Measurements from ENCODE around the gene CHRNA9. TPM values are rescaled to one million over a fixed set of nuclear protein-coding genes. Genes with fewer than 3 reads are reported as not detected.

CHRNA9 gene
- total RNA-seq, 1 donor from 2014 or later = not detected

DNA sequence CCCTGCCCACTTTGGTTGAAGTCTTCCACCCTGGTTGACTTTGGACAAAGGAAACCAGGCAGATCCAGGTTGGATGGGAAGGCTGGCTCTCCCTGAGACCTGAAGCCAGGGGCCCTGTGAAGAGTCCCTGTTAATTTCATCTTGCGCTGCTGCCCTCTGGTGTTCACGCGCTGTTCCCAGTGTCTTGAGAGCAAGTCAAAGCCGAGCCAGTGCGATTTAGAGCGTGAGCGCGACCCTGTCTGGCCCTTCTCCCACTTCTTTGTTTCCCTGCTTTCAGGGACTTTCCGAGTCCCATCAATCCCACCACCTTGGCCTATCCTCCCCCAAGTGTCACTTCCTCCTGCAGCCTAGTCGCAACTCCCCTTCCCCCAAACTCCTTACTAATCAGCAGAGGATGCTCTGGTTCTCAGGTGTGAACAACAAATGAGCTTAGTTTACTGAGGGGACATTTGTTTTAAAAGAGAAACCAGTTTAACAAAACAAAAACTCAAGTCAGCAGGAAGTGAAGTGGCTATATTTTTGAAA, 25.8 kb upstream of the CHRNA9 start:
- DNase-seq (ENCODE audit: low read depth in 2 of 2) = peak; percentile 65 to 84

DNA sequence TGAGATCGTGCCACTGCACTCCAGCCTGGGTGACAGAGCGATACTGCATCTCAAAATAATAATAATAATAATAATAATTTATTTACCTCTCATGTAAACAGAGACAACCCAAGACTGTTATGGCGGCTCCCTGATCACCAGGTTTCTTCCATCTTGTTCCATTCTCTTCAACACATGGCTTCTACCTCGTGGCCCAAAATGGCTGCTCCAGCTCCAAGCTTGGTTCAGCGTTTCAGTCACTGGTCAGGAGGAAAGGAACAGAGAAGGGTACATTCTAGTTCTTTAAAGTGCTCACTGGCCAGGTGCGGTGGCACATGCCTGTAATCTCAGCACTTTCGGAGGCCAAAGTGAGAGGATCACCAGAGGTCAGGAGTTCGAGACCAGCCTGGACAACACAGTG, 24.9 kb upstream of the CHRNA9 start:
- DNase-seq (ENCODE audit: low read depth in 2 of 2) = no peak

DNA sequence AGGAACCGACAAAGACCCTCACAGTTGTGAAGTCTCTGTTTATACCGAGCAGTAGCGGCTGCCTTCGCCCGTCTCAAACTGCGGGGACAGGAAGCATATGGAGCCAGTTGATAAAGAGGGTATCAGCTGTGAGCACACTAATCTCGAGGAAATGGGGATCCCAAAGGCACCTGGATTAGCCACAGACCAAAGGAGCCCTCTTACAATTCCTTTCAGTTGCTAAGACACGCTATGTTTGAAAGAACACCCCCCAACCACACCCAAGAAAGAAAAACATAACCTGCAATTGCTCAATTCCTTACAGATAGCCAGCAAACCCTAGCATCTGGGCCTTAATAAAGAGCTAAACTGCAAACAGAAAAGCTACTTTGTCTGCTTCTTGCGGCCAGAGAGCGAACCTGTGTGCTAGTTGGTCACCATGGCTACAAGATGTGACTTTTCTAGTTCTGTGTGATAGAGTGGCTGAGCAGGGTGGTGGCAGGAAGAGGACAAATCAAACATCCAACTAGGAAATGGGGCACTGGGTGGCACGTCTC, 23.3 kb upstream of the CHRNA9 start:
- DNase-seq (ENCODE audit: low read depth in 2 of 2) = peak in 1 of 2 donors; percentile 85

DNA sequence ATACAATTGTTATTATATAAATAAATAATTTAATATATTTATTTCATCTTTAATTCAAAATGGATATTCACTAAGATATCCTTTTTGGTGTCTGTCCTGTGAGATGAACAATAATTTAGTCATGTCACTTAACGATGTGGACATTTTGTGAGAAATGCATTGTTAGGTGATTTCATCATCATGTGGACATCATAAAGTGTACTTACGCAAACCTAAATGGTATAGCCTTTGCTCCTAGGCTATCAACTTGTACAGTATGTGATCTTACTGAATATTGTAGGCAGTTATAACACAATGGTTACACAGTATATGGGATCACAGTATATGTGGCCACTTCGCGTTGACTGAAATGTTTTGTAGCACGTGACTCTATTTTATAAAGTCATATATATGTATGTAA, 20.2 kb upstream of the CHRNA9 start:
- no peak for DNase-seq (ENCODE audit: low read depth in 2 of 2)

DNA sequence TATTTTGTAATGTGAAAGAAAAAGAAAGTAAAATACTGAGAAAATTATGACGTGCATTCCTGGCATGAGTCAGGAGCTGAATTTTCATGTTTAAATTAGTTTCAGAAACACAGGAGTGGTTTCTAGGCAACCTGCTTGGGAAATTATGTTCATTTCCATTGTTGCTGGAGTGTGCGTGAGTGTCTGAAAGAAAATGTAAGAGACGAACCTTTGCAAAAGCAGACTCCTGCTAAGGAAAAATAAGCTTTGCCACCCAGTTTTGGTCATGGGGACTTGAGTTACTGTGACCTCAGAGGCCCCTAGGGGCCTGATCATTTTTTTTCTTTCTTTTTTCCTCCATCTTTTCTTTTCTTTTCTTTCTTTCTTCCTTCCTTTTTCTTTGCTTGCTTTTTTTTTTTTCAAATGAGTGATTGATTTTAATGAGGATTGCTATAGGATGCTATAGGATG, 18.8 kb upstream of the CHRNA9 start:
- peak; percentile 90 to 93 for DNase-seq (ENCODE audit: low read depth in 2 of 2)

DNA sequence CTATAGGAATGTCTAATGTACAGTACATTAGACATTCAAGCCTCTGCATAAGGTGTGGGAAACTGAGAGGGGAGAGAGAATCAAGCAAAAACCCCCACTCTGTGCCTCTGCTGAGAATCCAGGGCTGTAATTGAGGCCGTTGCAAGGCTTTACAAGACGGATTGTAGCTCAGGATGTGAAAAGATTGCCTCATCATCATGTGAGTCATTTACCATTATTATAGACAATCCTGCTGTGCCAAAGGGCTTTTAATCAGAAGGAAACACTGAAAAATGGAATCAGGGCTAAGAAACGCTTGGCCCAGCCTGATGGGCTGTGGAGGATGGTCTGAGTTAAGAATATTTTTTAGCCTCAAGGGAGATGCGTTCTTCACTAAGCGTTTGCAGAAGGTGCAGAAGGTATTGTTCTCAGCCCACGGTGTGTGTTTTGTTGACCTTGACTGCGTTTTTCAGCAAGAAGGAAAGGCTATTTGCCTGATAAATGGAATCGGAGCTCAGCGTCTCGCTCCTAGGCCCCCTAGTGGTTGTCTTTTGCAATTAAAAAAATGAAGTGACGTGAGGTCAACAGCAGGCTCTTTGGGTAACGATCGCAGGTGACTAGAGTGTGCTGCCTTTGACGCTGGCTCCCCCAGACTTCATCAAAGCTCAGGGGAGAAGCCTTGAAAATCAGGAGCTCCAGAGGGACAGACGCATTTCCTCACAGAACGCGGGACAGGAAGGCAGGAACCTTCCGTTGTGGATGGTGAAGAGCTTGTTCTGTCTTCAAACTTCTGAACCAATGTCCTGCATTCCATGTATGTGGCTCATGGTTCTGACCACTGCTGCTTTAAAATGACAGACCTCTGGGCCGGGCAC, 18.1 kb upstream of the CHRNA9 start:
- DNase-seq (ENCODE audit: low read depth in 2 of 2) = peak; percentile 79 to 95

DNA sequence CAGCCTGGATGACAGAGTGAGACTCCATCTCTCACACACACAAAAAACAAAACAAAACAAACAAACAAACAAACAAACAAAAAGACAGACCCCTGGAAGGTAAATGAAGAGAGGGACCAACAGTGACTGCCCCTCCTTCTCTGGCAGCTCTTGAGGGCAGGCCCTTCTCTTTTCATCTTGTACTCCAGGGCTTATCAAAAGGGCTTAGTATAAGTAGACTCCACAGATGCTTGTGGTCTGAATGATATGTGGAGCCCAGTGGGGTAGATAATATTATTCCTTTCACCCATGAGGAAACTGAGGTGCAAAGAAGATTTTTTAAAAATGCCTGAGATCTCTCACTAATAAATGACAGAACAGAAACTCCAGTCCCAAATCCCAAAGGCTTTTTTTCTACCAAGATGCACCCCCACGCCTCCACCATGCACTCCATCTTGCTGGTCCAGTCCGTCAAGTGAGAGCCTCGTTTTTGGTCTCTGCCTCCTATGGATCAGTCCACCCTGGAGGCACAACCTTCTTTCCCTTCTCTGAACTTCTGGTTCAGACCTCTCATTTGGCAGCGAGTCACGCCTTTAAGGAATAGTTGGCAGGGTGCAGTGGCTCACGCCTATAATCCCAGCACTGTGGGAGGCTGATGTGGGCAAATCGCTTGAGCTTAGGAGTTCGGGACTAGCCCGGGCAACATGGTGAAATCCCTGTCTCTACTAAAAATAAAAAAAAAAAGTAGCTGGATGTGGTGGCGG, 17.0 kb upstream of the CHRNA9 start:
- DNase-seq (ENCODE audit: low read depth in 2 of 2) = no peak

DNA sequence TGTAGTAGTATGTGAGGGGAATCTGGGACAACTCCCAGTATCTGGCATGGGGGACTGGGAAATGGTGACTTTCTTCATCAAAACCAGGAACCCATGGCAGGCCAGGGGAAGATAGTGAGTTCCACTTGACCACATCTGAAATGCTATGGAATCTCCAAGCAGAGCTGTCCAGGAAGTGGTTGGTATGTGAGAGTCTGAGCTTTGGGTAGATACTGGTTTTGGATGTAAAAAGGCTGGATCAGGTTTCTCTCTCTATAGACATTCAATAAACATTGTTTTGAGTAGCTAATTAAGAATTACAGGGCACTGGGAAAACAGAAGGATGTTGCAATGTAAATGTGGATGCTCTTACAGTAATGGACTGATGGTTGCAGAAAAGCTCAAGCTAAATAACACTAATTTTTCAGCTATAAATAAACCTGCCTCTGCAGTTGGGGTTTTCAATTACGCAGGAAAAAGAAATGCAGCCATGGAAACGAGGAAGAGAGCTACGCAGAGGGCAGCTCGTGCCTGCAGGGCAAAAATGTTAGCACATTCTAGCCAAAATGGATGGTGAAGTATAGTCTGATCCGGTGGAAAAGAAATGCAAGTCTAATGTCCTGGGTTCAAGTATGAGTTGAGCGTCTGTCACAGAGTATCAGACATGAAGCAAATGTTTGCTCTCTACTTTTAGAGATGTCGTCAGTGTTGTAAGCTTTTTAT, 13.4 kb upstream of the CHRNA9 start:
- no peak for DNase-seq (ENCODE audit: low read depth in 2 of 2)

DNA sequence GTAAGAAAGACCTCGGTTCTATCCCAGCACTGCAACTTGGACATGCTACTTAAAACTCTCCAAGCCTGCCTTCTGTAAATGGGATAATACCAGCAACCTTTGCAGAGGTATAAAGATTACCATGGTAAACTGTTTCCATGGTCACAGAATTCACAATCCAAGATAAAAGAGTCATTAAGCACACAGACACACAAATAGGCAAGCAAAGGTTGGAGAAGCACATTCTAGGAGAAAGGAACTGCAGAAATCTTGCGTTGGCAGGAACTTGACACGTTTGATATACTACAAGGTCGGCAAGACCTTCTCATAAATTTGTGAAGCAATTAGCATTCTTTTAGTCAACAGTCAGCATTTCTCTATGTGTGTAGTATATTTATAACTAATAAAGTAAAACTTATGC, 12.3 kb upstream of the CHRNA9 start:
- DNase-seq (ENCODE audit: low read depth in 2 of 2) = no peak

DNA sequence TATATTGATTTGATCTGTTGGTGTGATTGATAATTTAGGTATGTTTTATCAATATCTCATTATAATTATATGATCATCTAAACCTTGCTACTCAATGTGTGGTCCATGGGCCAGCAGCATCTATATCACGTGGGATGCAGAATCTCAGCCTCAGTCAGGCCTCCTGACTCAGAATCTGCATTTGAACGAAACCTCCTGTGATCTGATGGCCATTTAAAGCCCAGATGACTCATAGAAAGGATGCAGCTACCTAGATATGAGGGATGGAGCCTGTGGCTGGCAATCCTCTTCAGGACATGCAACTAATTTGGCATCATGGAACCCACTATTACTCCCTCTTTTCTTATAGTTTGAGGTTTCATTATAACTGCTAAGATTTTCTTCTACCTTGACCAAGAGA, 11.3 kb upstream of the CHRNA9 start:
- DNase-seq (ENCODE audit: low read depth in 2 of 2) = no peak

DNA sequence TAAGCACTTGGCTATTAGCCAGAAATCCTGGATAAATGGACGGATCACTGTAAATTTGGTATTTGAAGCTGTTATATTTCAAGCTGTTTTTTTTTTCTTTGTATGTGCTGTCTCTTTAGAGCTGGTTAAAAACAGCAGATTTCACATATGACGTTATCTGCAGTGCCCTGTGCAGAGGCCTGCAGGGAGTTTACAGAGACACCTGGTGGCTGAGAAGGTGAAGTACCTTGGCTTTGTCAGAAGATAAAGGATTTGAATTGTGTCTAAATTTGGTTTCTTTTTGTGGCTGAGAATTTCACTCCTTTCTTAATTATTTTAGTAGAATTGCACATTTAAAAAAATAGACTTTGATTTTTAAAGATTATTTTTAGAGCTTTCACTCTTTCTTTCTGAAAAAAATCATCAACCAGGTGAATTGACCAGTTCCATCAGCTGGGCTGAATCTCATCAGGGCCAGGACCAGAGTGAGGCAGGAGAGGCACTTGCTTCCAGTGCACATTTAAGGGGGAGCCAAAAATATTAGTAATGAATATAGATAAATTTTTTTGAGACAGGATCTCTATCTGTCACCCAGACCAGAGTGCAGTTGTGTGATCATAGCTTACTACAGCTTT, 9.6 kb upstream of the CHRNA9 start:
- peak; percentile 65 to 82 for DNase-seq (ENCODE audit: low read depth in 2 of 2)

DNA sequence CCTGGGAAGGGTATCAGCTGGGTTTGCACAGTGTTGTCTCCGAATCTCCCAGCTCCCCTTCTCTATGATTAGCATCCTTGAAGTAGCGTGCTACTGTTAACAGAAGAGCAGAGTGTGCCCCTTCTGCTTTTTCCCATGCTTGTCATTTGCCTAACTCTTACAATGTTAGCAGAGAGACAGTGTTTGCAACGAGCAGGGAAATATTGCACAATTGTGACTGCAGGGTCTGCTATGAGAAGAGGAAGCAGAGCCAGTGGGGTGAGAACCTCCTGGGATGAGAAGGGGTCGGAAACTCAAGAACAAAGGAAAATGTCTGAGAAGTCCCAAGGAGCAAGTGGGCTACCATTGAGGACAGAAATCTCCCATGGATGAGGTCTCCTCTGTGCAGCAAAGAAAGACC, 7.8 kb upstream of the CHRNA9 start:
- no peak for DNase-seq (ENCODE audit: low read depth in 2 of 2)

DNA sequence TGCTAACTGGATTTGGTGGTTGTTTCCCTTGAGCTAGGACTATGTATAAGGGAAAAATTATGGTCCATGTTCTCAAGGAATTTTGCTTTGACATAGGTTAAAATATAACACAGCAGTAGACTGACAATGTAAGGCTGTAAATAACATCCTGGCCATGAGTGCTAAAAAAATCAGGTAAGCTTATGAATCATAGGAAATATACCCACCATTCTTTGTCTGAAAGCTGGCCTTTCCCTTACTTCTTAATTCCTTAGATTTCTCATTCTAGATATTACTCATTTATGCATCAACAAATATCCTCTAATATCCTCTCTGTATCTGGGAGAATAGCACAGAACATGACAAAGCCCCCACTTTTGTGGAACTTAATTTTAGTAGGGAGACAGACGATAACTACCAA, 6.8 kb upstream of the CHRNA9 start:
- DNase-seq (ENCODE audit: low read depth in 2 of 2) = no peak

DNA sequence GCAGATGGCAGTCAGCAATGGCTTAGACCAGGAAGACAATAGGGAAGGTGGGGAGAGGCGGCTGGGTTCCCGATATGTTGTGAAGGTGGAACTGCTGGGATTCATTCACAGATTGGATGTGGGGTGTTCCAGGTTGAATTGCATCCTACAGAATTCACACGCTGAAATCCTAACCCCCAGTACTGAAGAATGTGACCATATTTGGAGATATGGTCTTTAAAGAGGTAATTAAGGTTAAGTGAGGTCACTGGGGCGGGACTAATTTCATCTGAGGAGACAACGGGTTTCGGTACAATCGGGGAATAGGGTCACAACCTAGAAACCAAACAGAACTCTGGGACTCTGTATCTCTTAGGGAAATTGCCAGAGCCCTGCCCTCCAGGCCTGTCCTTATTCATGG, 5.3 kb upstream of the CHRNA9 start:
- DNase-seq (ENCODE audit: low read depth in 2 of 2) = no peak

DNA sequence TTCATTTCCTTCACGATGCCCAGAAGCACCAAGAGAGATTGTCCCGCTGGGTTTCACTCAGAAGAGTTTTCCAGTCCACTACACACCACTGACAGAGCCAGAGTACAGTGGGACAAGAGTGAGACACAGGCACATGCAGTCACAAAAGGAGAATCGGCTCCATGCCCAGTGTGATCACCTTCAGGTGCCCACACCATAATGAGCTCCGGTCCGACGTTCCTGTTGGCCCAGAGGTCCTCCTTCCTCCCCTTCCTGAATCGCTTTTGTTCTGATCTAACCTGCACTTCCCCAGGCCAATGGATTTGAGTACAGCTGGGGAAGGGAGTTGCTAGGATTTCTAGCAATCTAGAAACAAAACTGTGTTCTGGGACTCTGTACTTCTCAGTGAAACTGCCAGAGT, 4.6 kb upstream of the CHRNA9 start:
- DNase-seq (ENCODE audit: low read depth in 2 of 2) = peak; percentile 36 to 67

DNA sequence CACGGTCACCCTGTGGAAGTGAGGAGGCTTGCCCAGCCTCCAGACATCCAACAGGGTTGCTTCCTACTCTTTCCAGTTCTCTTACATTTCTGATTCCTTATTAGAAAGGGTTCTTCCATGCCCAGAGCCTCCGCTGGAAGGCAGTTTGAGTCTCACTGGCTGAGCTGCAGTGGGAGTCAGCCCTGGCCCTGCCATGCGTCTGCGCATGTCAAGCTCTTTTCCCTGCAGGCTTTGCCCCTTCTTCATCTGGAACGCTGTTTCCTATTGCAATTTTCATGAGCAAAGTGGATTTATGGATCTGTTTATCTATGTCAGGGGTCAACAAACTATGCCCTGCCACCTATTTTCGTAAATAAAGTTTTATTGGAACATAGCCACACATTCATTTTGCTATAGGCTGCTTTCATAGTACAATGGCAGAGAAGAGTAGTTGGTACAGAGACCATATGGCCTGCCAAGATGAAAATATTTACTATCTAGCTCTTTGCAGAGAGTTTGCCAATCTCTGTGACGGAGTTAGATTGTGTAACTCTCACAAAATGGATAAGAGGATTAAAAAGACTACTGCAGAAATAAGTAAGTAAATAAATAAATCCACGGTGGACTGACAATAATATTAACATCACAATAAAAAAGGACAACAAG, 3.9 kb upstream of the CHRNA9 start:
- no peak for DNase-seq (ENCODE audit: low read depth in 2 of 2)

DNA sequence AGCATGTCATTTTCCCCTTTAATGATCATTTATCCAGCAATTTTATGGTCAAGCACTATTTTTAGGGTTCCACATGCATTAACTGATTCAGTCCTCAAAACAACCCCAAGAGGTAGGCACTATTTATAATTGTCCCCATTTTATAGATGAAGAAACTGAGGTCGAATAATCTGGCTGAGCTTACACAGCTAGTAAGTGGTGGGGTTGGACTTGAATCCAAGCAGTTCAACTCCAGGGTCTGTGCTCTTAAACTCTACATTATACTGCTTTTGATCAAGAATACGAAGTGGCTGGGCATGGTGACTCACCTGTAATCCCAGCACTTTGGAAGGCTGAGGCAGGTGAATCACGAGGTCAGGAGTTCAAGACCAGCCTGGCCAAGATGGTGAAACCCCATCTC, 3.2 kb upstream of the CHRNA9 start:
- DNase-seq (ENCODE audit: low read depth in 2 of 2) = no peak

DNA sequence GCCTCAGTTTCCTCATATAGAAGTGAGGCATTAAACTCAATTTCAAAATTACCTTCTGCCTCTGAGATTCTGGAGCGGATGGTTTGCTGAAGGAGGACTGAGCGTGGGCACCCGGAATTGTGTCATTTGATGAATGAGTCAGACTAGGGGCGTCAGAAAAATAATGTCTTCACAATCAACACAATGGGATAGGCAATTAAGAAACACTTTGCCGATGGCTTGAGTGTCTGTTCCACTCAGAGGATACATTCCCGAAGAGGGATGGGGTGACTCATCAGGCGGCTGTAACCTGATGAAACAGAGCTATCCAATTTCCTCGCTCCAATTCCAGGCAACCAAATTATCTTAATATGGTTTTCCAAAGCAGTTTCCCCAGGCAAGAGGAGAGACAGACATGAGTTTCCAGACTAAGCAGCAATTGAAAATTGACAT, 1.2 kb upstream of the CHRNA9 start:
- peak in 1 of 2 donors; percentile 72 for DNase-seq (ENCODE audit: low read depth in 2 of 2)

DNA sequence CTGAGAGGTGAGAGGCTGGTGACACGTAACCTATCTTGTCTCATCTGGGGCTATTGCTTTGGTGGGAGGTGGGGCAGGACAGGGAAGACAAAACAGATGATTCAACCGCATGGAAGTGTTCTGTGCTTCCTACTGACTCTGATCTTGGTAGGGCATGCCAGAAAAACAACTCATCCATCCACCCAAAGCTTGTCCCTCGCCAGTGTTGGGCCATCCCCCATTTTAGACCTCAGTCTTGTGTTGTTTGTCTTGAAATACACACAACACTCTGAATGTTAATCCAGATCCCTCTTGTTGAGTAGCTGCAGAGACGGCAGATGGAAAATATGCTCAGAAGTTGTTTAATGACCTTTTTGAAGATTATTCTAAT, 377 bp downstream of the CHRNA9 start:
- DNase-seq (ENCODE audit: low read depth in 2 of 2) = peak in 1 of 2 donors; percentile 19

DNA sequence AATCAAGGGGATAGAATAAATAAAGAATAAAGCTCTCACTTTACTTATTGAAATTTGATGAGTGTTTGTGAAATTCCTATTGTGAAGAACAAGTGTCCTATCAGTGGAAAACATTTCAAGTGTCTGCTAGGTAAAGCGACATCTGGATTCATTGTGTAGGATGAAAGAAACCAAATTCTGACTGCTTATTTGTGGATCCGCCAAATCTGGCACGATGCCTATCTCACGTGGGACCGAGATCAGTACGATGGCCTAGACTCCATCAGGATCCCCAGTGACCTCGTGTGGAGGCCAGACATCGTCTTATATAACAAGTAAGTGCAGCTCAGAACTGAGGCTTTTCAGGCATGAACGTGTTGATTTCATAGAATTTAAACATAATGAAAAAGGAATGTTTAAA, 1.9 kb downstream of the CHRNA9 start:
- no peak for DNase-seq (ENCODE audit: low read depth in 2 of 2)

DNA sequence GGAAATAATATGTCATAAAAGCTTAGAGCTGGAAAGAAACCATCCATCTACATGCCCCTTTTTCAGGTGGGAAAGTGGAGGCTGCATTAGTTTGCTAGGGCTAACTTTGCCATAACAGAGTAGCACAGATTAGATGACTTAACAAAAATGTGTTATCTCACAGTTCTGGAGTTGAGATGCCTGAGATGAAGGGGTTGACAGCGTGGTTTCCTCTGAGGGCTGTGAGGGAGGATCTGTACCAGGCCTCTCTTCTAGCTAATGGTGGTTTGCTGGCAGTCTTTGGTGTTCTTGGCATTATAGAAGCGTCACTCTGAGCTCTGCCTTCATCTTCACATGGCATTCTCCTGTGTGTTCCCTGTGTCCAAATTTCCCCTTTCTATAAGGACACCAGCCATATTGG, 2.4 kb downstream of the CHRNA9 start:
- DNase-seq (ENCODE audit: low read depth in 2 of 2) = no peak
